H1 (cell line): ENCODE data around the gene RAD51B. TPM values are rescaled to one million over a fixed set of nuclear protein-coding genes. Genes with fewer than 3 reads are reported as not detected.

ENCODE experiments used
- ATF2 ChIP-seq: IDR thresholded peaks from 2 replicates; pipeline ENCODE4 v1.6.1; 2012; ENCODE audit warnings: low read length, inconsistent platforms
- CBX5 ChIP-seq: fragments of 300-800, 300-1000 bp; sonication (generic); IDR thresholded peaks from 2 replicates; pipeline ENCODE4 v1.7.1; 2016; ENCODE audit warnings: antibody characterized with exemption, low read length, low read depth
- CEBPB ChIP-seq: IDR thresholded peaks from 2 replicates; pipeline ENCODE4 v1.6.1; 2012; ENCODE audit warnings: low read depth, low read length
- CHD2 ChIP-seq: IDR thresholded peaks from 2 replicates; pipeline ENCODE4 v1.6.1; 2012; ENCODE audit warnings: low read length, improper control_type of control experiment
- GABPA ChIP-seq: IDR thresholded peaks from 2 replicates; pipeline ENCODE4 v1.6.1; 2011; ENCODE audit warnings: mild to moderate bottlenecking, low read length, moderate library complexity, borderline replicate concordance; ENCODE audit not compliant: insufficient read depth
- SRF ChIP-seq: IDR thresholded peaks from 2 replicates; pipeline ENCODE4 v1.6.1; 2011; ENCODE audit warnings: mild to moderate bottlenecking, low read depth, low read length, moderate library complexity
- TAF1 ChIP-seq: IDR thresholded peaks from 2 replicates; pipeline ENCODE4 v1.6.1; 2011; ENCODE audit warnings: mild to moderate bottlenecking, low read depth, low read length
- USF2 ChIP-seq: IDR thresholded peaks from 2 replicates; pipeline ENCODE4 v1.6.1; 2011; ENCODE audit warnings: low read length, improper control_type of control experiment
- polyA plus RNA-seq, 7 experiments: library from polyadenylated mRNA; depleted of rRNA in 3 of 7; stranded (reverse) in 5 of 7; unstranded in 2 of 7; fragments of >200 nt in 5 of 7; fragments of 200-250 nt in 2 of 7; gene quantifications; 1 replicate in 5 of 7; 2 replicates in 1 of 7; 4 replicates in 1 of 7; pipeline versions ENCODE4 v1.2.1 to v1.2.3, GENCODE V29; 2011 to 2013; ENCODE audit warnings: missing spikeins in 2 of 7, mixed read lengths in 2 of 7
- total RNA-seq: library from RNA; stranded (reverse); fragmentation: NEBNext Ultra II Directional; extraction: Animal tissue kit (Norgen Biotek cat#: 25700); gene quantifications from 2 replicates; pipeline ENCODE4 v1.2.1, GENCODE V29; 2021

The RAD51B gene
- total and polyA plus RNA-seq, 2 of the 8 experiments (the other 6 are each of a cell fraction or from before 2014, with no cell fraction given): 3.9 to 14.9 TPM

DNA sequence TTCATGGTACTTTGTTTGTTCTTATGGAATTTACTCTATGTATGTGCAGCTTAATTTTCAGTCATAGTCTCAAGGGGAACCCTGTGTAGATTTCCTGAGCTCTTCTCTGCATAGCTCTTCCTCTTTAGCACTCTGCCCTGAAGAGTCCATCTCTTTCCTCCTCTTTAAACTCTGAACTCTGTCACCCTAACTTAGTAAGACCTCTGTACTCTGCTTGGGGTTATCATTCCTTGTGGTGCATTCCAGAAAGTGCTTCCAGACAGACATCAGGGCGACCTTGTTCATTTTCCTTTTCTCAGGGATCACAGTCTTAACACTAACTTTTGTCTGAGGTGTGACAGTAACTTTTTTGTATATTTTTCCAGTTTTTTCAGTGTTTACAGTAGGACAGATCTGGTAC is 179.3 kb downstream of the RAD51B start (continued):
- TF ChIP-seq USF2: no peak
- TF ChIP-seq CBX5: no peak
- no peak for TF ChIP-seq ATF2
- no peak for TF ChIP-seq TAF1
- TF ChIP-seq CEBPB: no peak
- TF ChIP-seq GABPA: no peak
- no peak for TF ChIP-seq CHD2
- no peak for TF ChIP-seq SRF
